MCF 10A (cell line): ENCODE measurements around the gene PTPRN2. TPM values are rescaled to one million over a fixed set of nuclear protein-coding genes. Genes with fewer than 3 reads are reported as not detected.

Experiments
- BruUV-seq: library from RNA; stranded (reverse); fragments of 400-500 nt; replicated peaks from 2 replicates; lab custom pipeline; 2021; lab: Mats Ljungman, UMichigan
- CTCF ChIA-PET: fragments of 300-600 bp; sonication (Branson Sonifier 250); formaldehyde crosslinking; extraction: SDS; loops from one replicate; lab custom pipeline; 2021; ENCODE audit warnings: antibody characterized with exemption, inconsistent platforms; lab: Yijun Ruan, JAX
- POLR2A ChIA-PET: fragments of 300-600, 350-650 bp; sonication (Branson Sonifier 250); formaldehyde crosslinking; extraction: SDS; loops from one replicate; lab custom pipeline; 2020; ENCODE audit warnings: antibody characterized with exemption, inconsistent platforms; lab: Yijun Ruan, JAX
- DNase-seq: peaks from one replicate; pipeline ENCODE4 v3.0.0-alpha.2; 2018; ENCODE audit not compliant: unreplicated experiment
- H3K27ac Mint-ChIP-seq: one replicate; pipeline ENCODE4 v1.8.0; 2022; ENCODE audit warnings: mild to moderate bottlenecking, low read depth, mixed read lengths; ENCODE audit not compliant: unreplicated experiment
- H3K27me3 Mint-ChIP-seq: one replicate; pipeline ENCODE4 v1.8.0; 2022; ENCODE audit warnings: mixed read lengths; ENCODE audit not compliant: insufficient read depth, unreplicated experiment
- H3K36me3 Mint-ChIP-seq: one replicate; pipeline ENCODE4 v1.8.0; 2022; ENCODE audit warnings: mild to moderate bottlenecking, moderate library complexity, mixed read lengths; ENCODE audit not compliant: insufficient read depth, unreplicated experiment
- H3K4me1 Mint-ChIP-seq: one replicate; pipeline ENCODE4 v1.8.0; 2022; ENCODE audit warnings: mixed read lengths; ENCODE audit not compliant: insufficient read depth, unreplicated experiment
- H3K4me3 Mint-ChIP-seq: one replicate; pipeline ENCODE4 v1.8.0; 2022; ENCODE audit warnings: mild to moderate bottlenecking, moderate library complexity, mixed read lengths; ENCODE audit not compliant: unreplicated experiment
- H3K9me3 Mint-ChIP-seq: one replicate; pipeline ENCODE4 v1.8.0; 2022; ENCODE audit warnings: mixed read lengths; ENCODE audit not compliant: unreplicated experiment
- CTCF ChIP-seq: fragments of 200-600 bp; IDR thresholded peaks from one replicate; pipeline ENCODE4 v1.8.0; 2022; ENCODE audit warnings: antibody characterized with exemption, mild to moderate bottlenecking; ENCODE audit not compliant: unreplicated experiment
- intact Hi-C: fragments of 100-400 bp; cut with micrococcal nuclease; formaldehyde crosslinking; loops from 2 replicates; pipeline ENCODE4 v1.14.1; 2022
- total RNA-seq: library from RNA; stranded (reverse); gene quantifications from 2 replicates; pipeline ENCODE4 v1.2.3, GENCODE V29; 2022

The PTPRN2 gene
- total RNA-seq, 1 experiment from 2014 or later: 4.5 TPM

- BruUV-seq: no TSS peak
- ChIA-PET CTCF (no interaction called here), POLR2A (no interaction called here)
- intact Hi-C loops: no loop called here
- DNase-seq: no peak
- H3K4me3 Mint-ChIP-seq: no peak overlapping the region
- H3K36me3 Mint-ChIP-seq: peaks cover 4% of the 10 kb centered on the region
- H3K27me3 Mint-ChIP-seq: no peaks in the 10 kb centered on the region
- no peaks in the 10 kb centered on the region for H3K4me1 Mint-ChIP-seq
- peaks cover 28% of the 10 kb centered on the region for H3K9me3 Mint-ChIP-seq
- TF ChIP-seq CTCF: no peak
- H3K27ac Mint-ChIP-seq: no peak overlapping the region
Measured at GRCh38 chr7:157763279-157764000, 824.2 kb downstream of the PTPRN2 start.

GRCh38 chr7:157762824-157763223, 824.8 kb downstream of the PTPRN2 start:
- BruUV-seq: no TSS peak
- no peak overlapping the region for H3K4me3 Mint-ChIP-seq
- no peak overlapping the region for H3K27ac Mint-ChIP-seq
- DNase-seq: no peak
- POLR2A ChIA-PET: no interaction called here
- TF ChIP-seq CTCF: no peak
- intact Hi-C loops: no loop called here
- CTCF ChIA-PET: no interaction called here
- peaks cover 28% of the 10 kb centered on the region for H3K9me3 Mint-ChIP-seq
- H3K4me1 Mint-ChIP-seq: no peaks in the 10 kb centered on the region
- peaks cover 4% of the 10 kb centered on the region for H3K36me3 Mint-ChIP-seq
- no peaks in the 10 kb centered on the region for H3K27me3 Mint-ChIP-seq

GRCh38 chr7:157760004-157760730, 827.5 kb downstream of the PTPRN2 start:
- H3K36me3 Mint-ChIP-seq: peaks cover 4% of the 10 kb centered on the region
- no peak for TF ChIP-seq CTCF
- no peaks in the 10 kb centered on the region for H3K27me3 Mint-ChIP-seq
- no peak for DNase-seq
- H3K27ac Mint-ChIP-seq: no peak overlapping the region
- ChIA-PET CTCF (no interaction called here), POLR2A (no interaction called here)
- H3K4me3 Mint-ChIP-seq: no peak overlapping the region
- H3K9me3 Mint-ChIP-seq: peaks cover 20% of the 10 kb centered on the region
- intact Hi-C loops: no loop called here
- no TSS peak for BruUV-seq
- H3K4me1 Mint-ChIP-seq: no peaks in the 10 kb centered on the region

GRCh38 chr7:157759246-157759805, 828.3 kb downstream of the PTPRN2 start:
- intact Hi-C loops: no loop called here
- Mint-ChIP-seq H3K4me1 (no peaks in the 10 kb centered on the region), H3K4me3 (no peak overlapping the region), H3K27ac (no peak overlapping the region), H3K9me3 (peaks cover 11% of the 10 kb centered on the region), H3K27me3 (no peaks in the 10 kb centered on the region), H3K36me3 (peaks cover 4% of the 10 kb centered on the region)
- no peak for TF ChIP-seq CTCF
- POLR2A ChIA-PET: no interaction called here
- CTCF ChIA-PET: interaction anchor here (0.6 kb wide), 1 partner anchor 327 kb away, joined by 3 read pairs; no protein-coding TSS in a partner anchor
- no TSS peak for BruUV-seq
- no peak for DNase-seq
